Measurements from ENCODE around the gene SCD.

SCD gene

DNA sequence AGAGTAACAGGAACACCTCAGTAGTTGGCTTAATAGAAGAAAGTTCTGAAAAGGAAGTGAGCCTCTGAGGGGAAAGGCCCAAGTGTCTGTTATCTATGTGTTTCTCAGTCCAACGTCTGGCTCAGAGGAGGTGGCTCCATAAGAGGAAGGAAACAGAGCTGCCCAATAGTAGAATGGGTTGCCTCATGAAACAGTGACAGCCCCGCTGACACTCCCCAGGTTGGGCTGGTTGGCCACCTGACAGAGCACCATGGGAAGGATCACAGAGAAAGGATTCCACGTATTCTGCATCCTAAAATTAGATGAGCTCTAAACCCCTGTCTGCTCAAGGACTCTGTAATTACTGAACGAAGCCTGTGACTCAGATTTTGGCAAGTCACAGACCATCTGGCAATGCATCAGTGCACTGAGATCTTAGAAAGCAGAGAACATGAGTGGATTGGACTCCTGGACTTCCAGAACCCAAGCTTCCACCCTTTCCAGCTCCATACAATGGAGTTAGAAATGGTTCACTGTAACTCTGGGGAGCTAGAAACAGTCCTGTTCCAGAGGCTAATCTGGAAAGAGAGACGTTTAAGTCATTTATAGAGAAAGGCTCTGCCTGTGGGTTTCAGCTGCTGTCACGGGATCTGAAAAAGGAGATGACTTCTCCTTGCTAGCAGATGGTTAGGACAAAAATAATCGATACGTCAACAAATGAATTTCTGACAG is 19.9 kb upstream of the SCD start:
- Mint-ChIP-seq H3K27ac (no peak overlapping the region), H3K36me3 (ENCODE audit: low read depth) (no peaks in the 10 kb centered on the region), H3K4me3 (no peak overlapping the region), H3K27me3 (ENCODE audit: low read depth) (peaks cover 53% of the 10 kb centered on the region), H3K4me1 (no peaks in the 10 kb centered on the region), H3K9me3 (no peaks in the 10 kb centered on the region)
- TF ChIP-seq, protein P1, sequence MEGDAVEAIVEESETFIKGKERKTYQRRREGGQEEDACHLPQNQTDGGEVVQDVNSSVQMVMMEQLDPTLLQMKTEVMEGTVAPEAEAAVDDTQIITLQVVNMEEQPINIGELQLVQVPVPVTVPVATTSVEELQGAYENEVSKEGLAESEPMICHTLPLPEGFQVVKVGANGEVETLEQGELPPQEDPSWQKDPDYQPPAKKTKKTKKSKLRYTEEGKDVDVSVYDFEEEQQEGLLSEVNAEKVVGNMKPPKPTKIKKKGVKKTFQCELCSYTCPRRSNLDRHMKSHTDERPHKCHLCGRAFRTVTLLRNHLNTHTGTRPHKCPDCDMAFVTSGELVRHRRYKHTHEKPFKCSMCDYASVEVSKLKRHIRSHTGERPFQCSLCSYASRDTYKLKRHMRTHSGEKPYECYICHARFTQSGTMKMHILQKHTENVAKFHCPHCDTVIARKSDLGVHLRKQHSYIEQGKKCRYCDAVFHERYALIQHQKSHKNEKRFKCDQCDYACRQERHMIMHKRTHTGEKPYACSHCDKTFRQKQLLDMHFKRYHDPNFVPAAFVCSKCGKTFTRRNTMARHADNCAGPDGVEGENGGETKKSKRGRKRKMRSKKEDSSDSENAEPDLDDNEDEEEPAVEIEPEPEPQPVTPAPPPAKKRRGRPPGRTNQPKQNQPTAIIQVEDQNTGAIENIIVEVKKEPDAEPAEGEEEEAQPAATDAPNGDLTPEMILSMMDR (IDR thresholded peaks at IDR 0.05; ENCODE audit: unreplicated experiment in 3 of 3): no peak

- Mint-ChIP-seq H3K4me1 (no peaks in the 10 kb centered on the region), H3K9me3 (no peaks in the 10 kb centered on the region), H3K4me3 (no peak overlapping the region), H3K27me3 (ENCODE audit: low read depth) (peaks cover 55% of the 10 kb centered on the region), H3K36me3 (ENCODE audit: low read depth) (no peaks in the 10 kb centered on the region), H3K27ac (no peak overlapping the region)
- TF ChIP-seq, protein P1 (IDR thresholded peaks at IDR 0.05; ENCODE audit: unreplicated experiment in 3 of 3): no peak
Measured at GRCh38 chr10:100327718-100328009, 19.4 kb upstream of the SCD start.

- H3K27ac Mint-ChIP-seq: no peak overlapping the region
- H3K9me3 Mint-ChIP-seq: no peaks in the 10 kb centered on the region
- peaks cover 59% of the 10 kb centered on the region for H3K27me3 Mint-ChIP-seq (ENCODE audit: low read depth)
- TF ChIP-seq, protein P1 (IDR thresholded peaks at IDR 0.05; ENCODE audit: unreplicated experiment in 3 of 3): no peak
- H3K4me3 Mint-ChIP-seq: no peak overlapping the region
- H3K4me1 Mint-ChIP-seq: no peaks in the 10 kb centered on the region
- no peaks in the 10 kb centered on the region for H3K36me3 Mint-ChIP-seq (ENCODE audit: low read depth)
Measured at GRCh38 chr10:100328198-100328597, 18.8 kb upstream of the SCD start.

DNA sequence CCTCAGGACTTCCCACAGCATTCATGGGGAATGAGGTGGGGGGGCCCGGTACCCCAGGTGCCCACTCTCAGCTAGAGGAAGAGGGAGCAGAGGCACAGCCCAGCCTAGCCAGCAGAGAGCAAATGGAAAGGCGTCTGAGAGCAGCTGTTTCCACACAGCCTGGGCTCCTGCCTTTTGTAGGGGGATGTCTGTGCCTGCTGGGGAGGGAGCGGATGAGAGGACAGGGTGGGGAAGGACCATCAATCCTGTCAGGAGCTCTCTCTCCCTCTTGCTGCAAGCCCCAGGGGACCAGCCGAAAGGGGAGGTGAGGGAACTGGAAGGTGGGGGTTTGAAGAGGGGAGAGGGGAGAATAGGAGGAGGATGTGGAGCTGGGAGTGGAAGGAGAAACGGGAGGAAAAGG is 17.0 kb upstream of the SCD start, which contains the start of gene PKD2L1:
Gene PKD2L1, minus strand, starts transcription at position 150 of the 400 bp plus-strand sequence. Its CDS starts 125 bp downstream, at position 25.
- H3K27ac Mint-ChIP-seq: no peak within 1 kb of the TSS
- no peak within 1 kb of the TSS for H3K4me3 Mint-ChIP-seq

DNA sequence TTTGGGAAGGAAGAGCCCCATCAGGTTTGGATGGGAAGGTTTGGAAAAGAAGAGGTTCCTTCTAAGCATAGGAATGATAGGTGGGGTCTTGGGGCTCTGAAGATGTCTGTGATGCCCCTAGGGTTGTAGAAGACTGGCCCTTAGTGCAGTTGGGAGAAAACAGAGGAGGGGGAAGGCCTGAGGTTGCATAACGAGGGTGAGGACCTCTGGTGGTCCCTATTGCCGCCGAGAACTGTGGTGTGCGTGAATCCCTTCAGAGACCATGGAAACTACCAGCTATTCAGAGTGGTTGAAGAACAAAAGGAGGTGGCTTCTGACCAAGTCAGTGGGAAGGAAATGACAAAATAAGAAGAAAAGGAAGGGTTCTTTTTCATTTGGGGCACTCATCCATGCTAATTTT is 13.9 kb upstream of the SCD start:
- Mint-ChIP-seq H3K27me3 (ENCODE audit: low read depth) (peaks cover 54% of the 10 kb centered on the region), H3K9me3 (no peaks in the 10 kb centered on the region), H3K4me1 (no peaks in the 10 kb centered on the region), H3K27ac (no peak overlapping the region), H3K4me3 (no peak overlapping the region), H3K36me3 (ENCODE audit: low read depth) (no peaks in the 10 kb centered on the region)
- TF ChIP-seq, protein P1 (IDR thresholded peaks at IDR 0.05; ENCODE audit: unreplicated experiment in 3 of 3): no peak

More for the DNA sequence above, 17.0 kb upstream of the SCD start, which contains the start of gene PKD2L1:
- TF ChIP-seq, protein P1 (IDR thresholded peaks at IDR 0.05; ENCODE audit: unreplicated experiment in 3 of 3): no peak
- H3K27me3 Mint-ChIP-seq (ENCODE audit: low read depth): peaks cover 67% of the 10 kb centered on the region
- no peaks in the 10 kb centered on the region for H3K36me3 Mint-ChIP-seq (ENCODE audit: low read depth)
- H3K4me1 Mint-ChIP-seq: no peaks in the 10 kb centered on the region
- H3K9me3 Mint-ChIP-seq: no peaks in the 10 kb centered on the region
